Lower leg skin (tissue), 4 donors: Measurements from ENCODE around the gene MYO3B. TPM values are rescaled to one million over a fixed set of nuclear protein-coding genes. Genes with fewer than 3 reads are reported as not detected.

Experiments used
- DNase-seq, 2 donors: peaks; one replicate each; pipeline ENCODE4 v3.0.0-alpha.2; 2019; ENCODE audit warnings: low spot score in 2 of 2
- H3K4me3 ChIP-seq: fragments of 200-600 bp; sonication (generic); 2 replicates; pipeline ENCODE4 v1.5.1; 2017; ENCODE audit warnings: mild to moderate bottlenecking, low read depth; ENCODE audit not compliant: poor library complexity, severe bottlenecking
- CTCF ChIP-seq, 3 donors: fragments of 450-650 bp; IDR thresholded peaks; one replicate each; pipeline ENCODE4 v1.5.1; 2016; ENCODE audit warnings: antibody characterized with exemption in 3 of 3, mild to moderate bottlenecking in 3 of 3, moderate library complexity in 2 of 3
- POLR2A ChIP-seq, 2 donors: fragments of 450-650 bp; IDR thresholded peaks; one replicate each; pipeline ENCODE4 v1.6.1; 2016 to 2017; ENCODE audit warnings: antibody characterized with exemption in 2 of 2, mild to moderate bottlenecking in 1 of 2, moderate library complexity in 1 of 2
- WGBS, 2 donors: methylation state at CpG; one replicate each; pipeline ENCODE4 v1.1.5; 2018; 5-methylcytosine and 5-hydroxymethylcytosine counted together
- intact Hi-C: fragments of 100-400 bp; cut with DNase I; formaldehyde crosslinking; loops from one replicate; pipeline ENCODE4 v1.15.0; 2023; ENCODE audit warnings: low total_unique reads
- total RNA-seq, 4 donors: library from RNA; depleted of rRNA; stranded (reverse); fragments of >200 nt; gene quantifications; one replicate each; pipeline ENCODE4 v1.1.0, GENCODE V29; 2016

The MYO3B gene
- total RNA-seq, 4 donors from 2014 or later: 0.17 to 0.81 (median 0.66) TPM

- TF ChIP-seq POLR2A (IDR thresholded peaks at IDR 0.05) (no peak), CTCF (IDR thresholded peaks at IDR 0.05) (no peak)
- 52 to 60% methylated on average over 5 of the region's 5 CpGs for WGBS, 2 donors
- intact Hi-C loops: no loop called here
- no peak overlapping the region for H3K4me3 ChIP-seq
- DNase-seq: no peak
These were observed 123.7 kb downstream of the MYO3B start for GRCh38 chr2:170301626-170302025.

GRCh38 chr2:170305711-170306110, 127.8 kb downstream of the MYO3B start:
- TF ChIP-seq POLR2A (IDR thresholded peaks at IDR 0.05) (no peak), CTCF (IDR thresholded peaks at IDR 0.05) (no peak)
- 90 to 94% methylated on average over 2 of the region's 2 CpGs for WGBS, 2 donors
- H3K4me3 ChIP-seq: no peak overlapping the region
- intact Hi-C loops: no loop called here
- no peak for DNase-seq

- intact Hi-C loops: no loop called here
- no peak for DNase-seq
- WGBS, 2 donors: 86 to 90% methylated on average over 5 of the region's 5 CpGs
- no peak overlapping the region for H3K4me3 ChIP-seq
- TF ChIP-seq CTCF (IDR thresholded peaks at IDR 0.05) (no peak), POLR2A (IDR thresholded peaks at IDR 0.05) (no peak)
These were observed 128.4 kb downstream of the MYO3B start for GRCh38 chr2:170306293-170306873.

GRCh38 chr2:170307052-170307451, 129.1 kb downstream of the MYO3B start:
- intact Hi-C loops: no loop called here
- H3K4me3 ChIP-seq: no peak overlapping the region
- no peak for DNase-seq
- 87 to 94% methylated on average over 2 of the region's 2 CpGs for WGBS, 2 donors
- TF ChIP-seq POLR2A (IDR thresholded peaks at IDR 0.05): no peak
- TF ChIP-seq CTCF (IDR thresholded peaks at IDR 0.05): no peak

- H3K4me3 ChIP-seq: no peak overlapping the region
- no peak for TF ChIP-seq POLR2A (IDR thresholded peaks at IDR 0.05)
- TF ChIP-seq CTCF (IDR thresholded peaks at IDR 0.05): no peak
- DNase-seq: no peak
- WGBS, 2 donors: 57 to 65% methylated on average over 4 of the region's 4 CpGs
- intact Hi-C loops: no loop called here
These were observed 129.8 kb downstream of the MYO3B start for GRCh38 chr2:170307555-170308351.
